ENCODE data around the gene ANXA3.

DNA sequence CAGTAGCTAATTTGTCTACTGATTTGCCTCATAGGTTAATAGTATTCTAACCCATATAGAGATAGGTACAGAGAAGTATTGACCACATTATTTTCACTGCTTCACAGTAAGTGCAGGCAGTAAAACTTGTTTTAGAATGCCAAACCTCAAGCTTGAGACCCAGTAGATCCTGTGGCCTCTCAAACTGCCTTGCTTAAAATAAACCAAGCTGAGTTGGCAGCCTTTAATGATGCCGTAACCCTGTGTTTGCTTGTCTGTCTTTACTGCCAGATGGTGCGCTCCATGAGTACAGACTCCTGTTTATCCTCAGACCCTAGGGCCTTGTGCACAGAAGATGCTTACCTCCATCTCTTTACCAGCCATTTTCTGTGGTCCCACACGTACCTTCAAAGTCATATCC, 50.8 kb downstream of the ANXA3 start:
- TF ChIP-seq POLR2A (IDR thresholded peaks at IDR 0.05) = no peak
- TF ChIP-seq, protein P1, sequence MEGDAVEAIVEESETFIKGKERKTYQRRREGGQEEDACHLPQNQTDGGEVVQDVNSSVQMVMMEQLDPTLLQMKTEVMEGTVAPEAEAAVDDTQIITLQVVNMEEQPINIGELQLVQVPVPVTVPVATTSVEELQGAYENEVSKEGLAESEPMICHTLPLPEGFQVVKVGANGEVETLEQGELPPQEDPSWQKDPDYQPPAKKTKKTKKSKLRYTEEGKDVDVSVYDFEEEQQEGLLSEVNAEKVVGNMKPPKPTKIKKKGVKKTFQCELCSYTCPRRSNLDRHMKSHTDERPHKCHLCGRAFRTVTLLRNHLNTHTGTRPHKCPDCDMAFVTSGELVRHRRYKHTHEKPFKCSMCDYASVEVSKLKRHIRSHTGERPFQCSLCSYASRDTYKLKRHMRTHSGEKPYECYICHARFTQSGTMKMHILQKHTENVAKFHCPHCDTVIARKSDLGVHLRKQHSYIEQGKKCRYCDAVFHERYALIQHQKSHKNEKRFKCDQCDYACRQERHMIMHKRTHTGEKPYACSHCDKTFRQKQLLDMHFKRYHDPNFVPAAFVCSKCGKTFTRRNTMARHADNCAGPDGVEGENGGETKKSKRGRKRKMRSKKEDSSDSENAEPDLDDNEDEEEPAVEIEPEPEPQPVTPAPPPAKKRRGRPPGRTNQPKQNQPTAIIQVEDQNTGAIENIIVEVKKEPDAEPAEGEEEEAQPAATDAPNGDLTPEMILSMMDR (IDR thresholded peaks at IDR 0.05) = no peak

Measured in adrenal gland (tissue), 5 donors.